ENCODE data around the gene GATB.

GATB gene

GRCh38 chr4:151649479-151649878 lies 111.3 kb downstream of the GATB start:
- DNase-seq (ENCODE audit: low spot score) = no peak

- DNase-seq (ENCODE audit: low spot score) = no peak
Measured at GRCh38 chr4:151646322-151646721, 114.5 kb downstream of the GATB start.

- DNase-seq (ENCODE audit: low spot score) = peak; percentile 76
Measured at GRCh38 chr4:151644622-151645021, 116.2 kb downstream of the GATB start.

GRCh38 chr4:151643564-151643963 lies 117.2 kb downstream of the GATB start:
- DNase-seq (ENCODE audit: low spot score) = no peak

GRCh38 chr4:151641983-151642382 lies 118.8 kb downstream of the GATB start:
- no peak for DNase-seq (ENCODE audit: low spot score)

- DNase-seq (ENCODE audit: low spot score) = no peak
Measured at GRCh38 chr4:151641167-151641566, 119.6 kb downstream of the GATB start.

- no peak for DNase-seq (ENCODE audit: low spot score)
Measured at GRCh38 chr4:151640381-151640780, 120.4 kb downstream of the GATB start.

- DNase-seq (ENCODE audit: low spot score) = no peak
Measured at GRCh38 chr4:151638295-151638858, 122.4 kb downstream of the GATB start.

GRCh38 chr4:151631349-151631748 lies 129.5 kb downstream of the GATB start:
- DNase-seq (ENCODE audit: low spot score) = no peak

GRCh38 chr4:151629097-151629783 lies 131.6 kb downstream of the GATB start:
- no peak for DNase-seq (ENCODE audit: low spot score)

- DNase-seq (ENCODE audit: low spot score) = no peak
Measured at GRCh38 chr4:151628001-151628608, 132.7 kb downstream of the GATB start.

GRCh38 chr4:151627491-151627890 lies 133.3 kb downstream of the GATB start:
- no peak for DNase-seq (ENCODE audit: low spot score)

- no peak for DNase-seq (ENCODE audit: low spot score)
Measured at GRCh38 chr4:151626751-151627150, 134.1 kb downstream of the GATB start.

- no peak for DNase-seq (ENCODE audit: low spot score)
Measured at GRCh38 chr4:151626228-151626627, 134.6 kb downstream of the GATB start.

GRCh38 chr4:151624626-151625565 lies 135.9 kb downstream of the GATB start:
- DNase-seq (ENCODE audit: low spot score) = no peak

Data from iPS-NIHi11 (cell line).